PC-3 (cell line): ENCODE results near the gene MRPS11. TPM values are rescaled to one million over a fixed set of nuclear protein-coding genes. Genes with fewer than 3 reads are reported as not detected.

ENCODE experiments used
- ATAC-seq: fragments of 200-7000 bp; cut with Tn5 transposase; 2 replicates; pipeline ENCODE4 v1.9.1; 2020; ENCODE audit warnings: mild to moderate bottlenecking, moderate library complexity
- BruUV-seq: library from RNA; stranded (reverse); fragments of 400-500 nt; replicated peaks from 2 replicates; lab custom pipeline; 2021; lab: Mats Ljungman, UMichigan
- CTCF ChIA-PET: fragments of 300-600 bp; sonication (Branson Sonifier 250); formaldehyde crosslinking; loops from one replicate; lab custom pipeline; 2022; ENCODE audit warnings: antibody characterized with exemption; lab: Charles Lee
- POLR2A ChIA-PET: fragments of 300-600 bp; sonication (Branson Sonifier 250); formaldehyde crosslinking; loops from one replicate; lab custom pipeline; 2022; ENCODE audit warnings: antibody characterized with exemption; ENCODE audit not compliant: unreplicated experiment; lab: Charles Lee
- DNase-seq: peaks from one replicate; pipeline ENCODE4 v3.0.0-alpha.2; 2015
- H2AFZ ChIP-seq: fragments of 300-600 bp; sonication (generic); 2 replicates; pipeline ENCODE4 v1.6.0; 2016; ENCODE audit warnings: antibody characterized with exemption, low read length
- H3F3A ChIP-seq: fragments of 300-600 bp; sonication (generic); one replicate; pipeline ENCODE4 v1.6.0; 2017; ENCODE audit warnings: antibody characterized with exemption, low read length, control low read depth, mild to moderate bottlenecking; ENCODE audit not compliant: unreplicated experiment
- H3K27ac ChIP-seq: fragments of 300-600 bp; sonication (generic); 2 replicates; pipeline ENCODE4 v1.5.1; 2016; ENCODE audit warnings: mild to moderate bottlenecking, low read length
- H3K27me3 ChIP-seq: fragments of 300-600 bp; sonication (generic); 2 replicates; pipeline ENCODE4 v1.6.1; 2016; ENCODE audit warnings: low read length, mixed read lengths
- H3K36me3 ChIP-seq: fragments of 300-600 bp; sonication (generic); 2 replicates; pipeline ENCODE4 v1.6.1; 2016; ENCODE audit warnings: low read depth, mixed run types, low read length, mixed read lengths
- H3K4me1 ChIP-seq: fragments of 300-600 bp; sonication (generic); 2 replicates; pipeline ENCODE4 v1.5.1; 2016; ENCODE audit warnings: low read length; ENCODE audit not compliant: insufficient read depth
- H3K4me2 ChIP-seq: fragments of 300-600 bp; sonication (generic); 2 replicates; pipeline ENCODE4 v1.6.0; 2016; ENCODE audit warnings: low read length
- H3K4me3 ChIP-seq: fragments of 300-600 bp; sonication (generic); 2 replicates; pipeline ENCODE4 v1.5.1; 2016; ENCODE audit warnings: mild to moderate bottlenecking, low read length, mixed read lengths
- H3K79me2 ChIP-seq: fragments of 300-600 bp; sonication (generic); 2 replicates; pipeline ENCODE4 v1.6.1; 2017; ENCODE audit warnings: low read length, mixed read lengths
- H3K9ac ChIP-seq: fragments of 300-600 bp; sonication (generic); 2 replicates; pipeline ENCODE4 v1.6.0; 2016; ENCODE audit warnings: mild to moderate bottlenecking, low read length
- H3K9me2 ChIP-seq: fragments of 300-600 bp; sonication (generic); replicated peaks from 2 replicates; pipeline ENCODE4 v1.6.1; 2016; ENCODE audit warnings: mixed run types, low read length, mixed read lengths
- H3K9me3 ChIP-seq: fragments of 300-600 bp; sonication (generic); 2 replicates; pipeline ENCODE4 v1.6.1; 2016; ENCODE audit warnings: low read length, mixed read lengths
- H4K20me1 ChIP-seq: fragments of 300-600 bp; sonication (generic); 2 replicates; pipeline ENCODE4 v1.6.1; 2016; ENCODE audit warnings: low read length, mixed read lengths
- CTCF ChIP-seq: fragments of 300-600 bp; sonication (generic); conservative IDR thresholded peaks from 2 replicates; pipeline ENCODE4 v1.5.1; 2017; ENCODE audit warnings: antibody characterized with exemption, low read depth, mild to moderate bottlenecking, low read length
- EZH2 ChIP-seq: fragments of 300-600 bp; sonication (generic); IDR thresholded peaks from one replicate; pipeline ENCODE4 v1.6.1; 2017; ENCODE audit warnings: antibody characterized with exemption, mild to moderate bottlenecking, low read length; ENCODE audit not compliant: unreplicated experiment
- EZH2phosphoT487 ChIP-seq: fragments of 300-600 bp; sonication (generic); IDR thresholded peaks from 2 replicates; pipeline ENCODE4 v1.6.1; 2018; ENCODE audit warnings: mild to moderate bottlenecking, antibody characterized with exemption, low read length, borderline replicate concordance
- intact Hi-C: fragments of 100-400 bp; cut with micrococcal nuclease; formaldehyde crosslinking; loops from 2 replicates; pipeline ENCODE4 v1.9.0; 2023
- total RNA-seq: library from RNA; depleted of rRNA; stranded (reverse); fragments of >200 nt; gene quantifications from 2 replicates; pipeline ENCODE4 v1.2.3, GENCODE V29; 2014

MRPS11 gene
- total RNA-seq, 1 experiment from 2014 or later: 92.7 TPM

DNA sequence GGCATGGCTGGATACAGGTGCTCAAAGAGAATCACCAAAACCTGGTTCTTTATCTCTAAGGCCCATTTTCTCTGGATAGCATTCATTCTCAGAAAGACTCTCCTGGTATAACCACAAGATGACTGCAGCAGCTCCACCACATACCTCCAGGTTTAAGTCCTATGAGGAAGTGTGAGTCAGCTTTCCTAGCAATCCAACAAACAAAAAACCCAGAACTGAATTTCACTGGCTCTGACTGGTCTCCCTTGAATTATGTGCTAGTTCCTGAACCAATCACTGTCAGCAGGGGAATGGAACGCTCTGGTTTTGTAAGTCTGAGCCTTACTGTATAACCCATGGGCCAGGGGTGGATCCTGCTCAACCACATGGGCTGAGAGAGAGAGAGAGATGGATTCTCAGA lies 27.5 kb upstream of the MRPS11 start:
- H3K4me2 ChIP-seq: no peak overlapping the region
- H3K27me3 ChIP-seq: no peaks in the 10 kb centered on the region
- H4K20me1 ChIP-seq: no peaks in the 10 kb centered on the region
- H2AFZ ChIP-seq: no peak overlapping the region
- DNase-seq (peak; percentile 58), ATAC-seq (0 out of 2 replicates have a peak, but pooled peaks have one; percentile 24)
- BruUV-seq: no TSS peak
- H3K4me3 ChIP-seq: no peak overlapping the region
- no peaks in the 10 kb centered on the region for H3K9me2 ChIP-seq
- H3K79me2 ChIP-seq: no peaks in the 10 kb centered on the region
- no peaks in the 10 kb centered on the region for H3F3A ChIP-seq
- no peaks in the 10 kb centered on the region for H3K4me1 ChIP-seq
- no peaks in the 10 kb centered on the region for H3K36me3 ChIP-seq
- H3K9ac ChIP-seq: no peak overlapping the region
- POLR2A ChIA-PET: no interaction called here
- H3K27ac ChIP-seq: no peak overlapping the region
- H3K9me3 ChIP-seq: 0 out of 2 replicates have a peak, but pooled peaks cover 4% of the 10 kb centered on the region
- intact Hi-C loops: no loop called here
- TF ChIP-seq CTCF (no peak), EZH2 (no peak), EZH2phosphoT487 (no peak)
- CTCF ChIA-PET: no interaction called here

- Histone ChIP-seq H3K27ac (no peak overlapping the region), H3K27me3 (no peaks in the 10 kb centered on the region), H3K79me2 (no peaks in the 10 kb centered on the region), H2AFZ (no peak overlapping the region), H4K20me1 (no peaks in the 10 kb centered on the region), H3K9me3 (0 out of 2 replicates have a peak, but pooled peaks cover 4% of the 10 kb centered on the region), H3K36me3 (no peaks in the 10 kb centered on the region), H3F3A (no peaks in the 10 kb centered on the region), H3K4me1 (no peaks in the 10 kb centered on the region), H3K9ac (no peak overlapping the region), H3K4me3 (no peak overlapping the region), H3K4me2 (no peak overlapping the region), H3K9me2 (no peaks in the 10 kb centered on the region)
- no TSS peak for BruUV-seq
- ChIA-PET CTCF (no interaction called here), POLR2A (no interaction called here)
- no peak for DNase-seq
- ATAC-seq: no peak
- TF ChIP-seq CTCF (no peak), EZH2 (no peak), EZH2phosphoT487 (no peak)
- intact Hi-C loops: no loop called here
These were observed 26.3 kb upstream of the MRPS11 start for GRCh38 chr15:88441076-88441730.

GRCh38 chr15:88447206-88447605 lies 20.3 kb upstream of the MRPS11 start:
- no peak overlapping the region for H2AFZ ChIP-seq
- no peaks in the 10 kb centered on the region for H3F3A ChIP-seq
- H3K9me3 ChIP-seq: 0 out of 2 replicates have a peak, but pooled peaks cover 4% of the 10 kb centered on the region
- no peaks in the 10 kb centered on the region for H3K79me2 ChIP-seq
- ChIA-PET POLR2A (no interaction called here), CTCF (no interaction called here)
- no peak overlapping the region for H3K9ac ChIP-seq
- H3K4me1 ChIP-seq: no peaks in the 10 kb centered on the region
- no TSS peak for BruUV-seq
- H4K20me1 ChIP-seq: no peaks in the 10 kb centered on the region
- H3K9me2 ChIP-seq: no peaks in the 10 kb centered on the region
- H3K4me3 ChIP-seq: no peak overlapping the region
- TF ChIP-seq CTCF: no peak
- TF ChIP-seq EZH2: no peak
- TF ChIP-seq EZH2phosphoT487: no peak
- no peak overlapping the region for H3K4me2 ChIP-seq
- intact Hi-C loops: no loop called here
- ATAC-seq (no peak), DNase-seq (no peak)
- H3K36me3 ChIP-seq: no peaks in the 10 kb centered on the region; the same call in 1 of the 2 replicates
- H3K27ac ChIP-seq: no peak overlapping the region
- H3K27me3 ChIP-seq: no peaks in the 10 kb centered on the region
